H1 (cell line): ENCODE results near the gene WNT3A. TPM values are rescaled to one million over a fixed set of nuclear protein-coding genes. Genes with fewer than 3 reads are reported as not detected.

Experiments used
- CTCF ChIA-PET: fragments of 300-600 bp; sonication (Branson Sonifier 250); formaldehyde crosslinking; loops from one replicate; lab custom pipeline; 2021; ENCODE audit not compliant: partially characterized antibody; lab: Charles Lee
- POLR2A ChIA-PET: fragments of 300-600 bp; sonication (Branson Sonifier 250); formaldehyde crosslinking; loops from one replicate; lab custom pipeline; 2021; ENCODE audit warnings: inconsistent platforms; ENCODE audit not compliant: partially characterized antibody; lab: Charles Lee
- DNase-seq, 2 experiments: peaks; one replicate each; pipeline versions ENCODE4 v3.0.0 to v3.0.0-alpha.2; 2010 to 2022; ENCODE audit warnings: low spot score in 2 of 2, low read depth in 1 of 2, mixed read lengths in 1 of 2
- FAIRE-seq: peaks from 2 replicates; lab custom pipeline; 2011; peaks lifted over from hg19 to GRCh38; lab: Jason Lieb, UNC
- H2AFZ ChIP-seq: 2 replicates; pipeline ENCODE4 v1.8.1; 2012; ENCODE audit warnings: low read length, inconsistent platforms
- H2AK5ac ChIP-seq: 2 replicates; pipeline ENCODE4 v1.6.1; 2013; ENCODE audit warnings: low read depth, low read length
- H2BK120ac ChIP-seq: replicated peaks from 2 replicates; pipeline ENCODE3; 2013; ENCODE audit warnings: low read depth, low read length, inconsistent platforms
- H2BK12ac ChIP-seq: 2 replicates; pipeline ENCODE4 v1.6.1; 2013; ENCODE audit warnings: low read depth, low read length
- H2BK15ac ChIP-seq: 2 replicates; pipeline ENCODE4 v1.6.1; 2013; ENCODE audit warnings: low read length
- H2BK20ac ChIP-seq: 2 replicates; pipeline ENCODE4 v1.6.1; 2013; ENCODE audit warnings: low read length
- H2BK5ac ChIP-seq: 2 replicates; pipeline ENCODE4 v1.6.1; 2013; ENCODE audit warnings: low read depth, low read length
- H3K14ac ChIP-seq: 2 replicates; pipeline ENCODE4 v1.6.1; 2013; ENCODE audit warnings: inconsistent platforms; ENCODE audit not compliant: insufficient read length
- H3K18ac ChIP-seq: 2 replicates; pipeline ENCODE4 v1.6.1; 2013; ENCODE audit warnings: low read length; ENCODE audit errors: extremely low read depth
- H3K23ac ChIP-seq: 2 replicates; pipeline ENCODE4 v1.6.1; 2013; ENCODE audit warnings: inconsistent platforms; ENCODE audit not compliant: insufficient read length
- H3K23me2 ChIP-seq: 2 replicates; pipeline ENCODE4 v1.6.1; 2013; ENCODE audit warnings: low read depth, low read length
- H3K27ac ChIP-seq: 2 replicates; pipeline ENCODE4 v1.6.1; 2011; ENCODE audit warnings: low read depth, low read length, inconsistent platforms
- H3K27me3 ChIP-seq, 4 experiments: replicated peaks in 1 of 4; 1 replicate in 1 of 4; 2 replicates in 3 of 4; pipeline versions ENCODE4 v1.6.1 to v1.8.1; 2011 to 2013; ENCODE audit warnings: low read length in 3 of 4, mild to moderate bottlenecking in 3 of 4, inconsistent platforms in 2 of 4, mixed read lengths in 2 of 4, moderate library complexity in 1 of 4; ENCODE audit not compliant: control insufficient read depth in 3 of 4, insufficient read depth in 3 of 4; ENCODE audit errors: extremely low read depth in 1 of 4
- H3K36me3 ChIP-seq, 4 experiments: 2 replicates each; pipeline versions ENCODE4 v1.6.1 to v1.8.1; 2011 to 2013; ENCODE audit warnings: mild to moderate bottlenecking in 4 of 4, low read length in 3 of 4, moderate library complexity in 2 of 4, control low read depth in 1 of 4, inconsistent platforms in 1 of 4; ENCODE audit not compliant: insufficient read depth in 4 of 4, control insufficient read depth in 2 of 4
- H3K4ac ChIP-seq: replicated peaks from 2 replicates; pipeline ENCODE3; 2013; ENCODE audit warnings: low read length, low read depth, mixed read lengths, inconsistent platforms; ENCODE audit not compliant: insufficient read length
- H3K4me1 ChIP-seq, 4 experiments: replicated peaks in 1 of 4; 1 replicate in 1 of 4; 2 replicates in 3 of 4; pipeline versions ENCODE4 v1.6.1 to v1.8.1; 2011 to 2013; ENCODE audit warnings: low read length in 3 of 4, inconsistent platforms in 2 of 4, mixed read lengths in 1 of 4; ENCODE audit not compliant: insufficient read depth in 4 of 4, control insufficient read depth in 3 of 4
- H3K4me2 ChIP-seq, 2 experiments: 2 replicates each; pipeline versions ENCODE4 v1.6.1 to v1.8.1; 2011 to 2013; ENCODE audit warnings: low read depth in 2 of 2, low read length in 2 of 2, control low read depth in 1 of 2, inconsistent platforms in 1 of 2, mild to moderate bottlenecking in 1 of 2; ENCODE audit not compliant: insufficient read depth in 1 of 2
- H3K4me3 ChIP-seq, 4 experiments: fragments of 200-600, 300-600 bp in 1 of 4; sonication (generic), shearing (Covaris generic), sonication (Bioruptor Twin) in 1 of 4; 2 replicates each; pipeline versions ENCODE4 v1.5.1 to v1.8.1; 2011 to 2016; ENCODE audit warnings: low read length in 4 of 4, low read depth in 3 of 4, control low read depth in 2 of 4, inconsistent platforms in 2 of 4, mild to moderate bottlenecking in 2 of 4, mixed read lengths in 1 of 4, moderate library complexity in 1 of 4; ENCODE audit not compliant: insufficient read depth in 2 of 4; ENCODE audit errors: extremely low read depth in 1 of 4
- H3K56ac ChIP-seq: replicated peaks from 2 replicates; pipeline ENCODE3; 2013; ENCODE audit warnings: low read depth, mild to moderate bottlenecking, mixed read lengths, low read length, inconsistent platforms; ENCODE audit not compliant: insufficient read length
- H3K79me1 ChIP-seq: 2 replicates; pipeline ENCODE4 v1.6.1; 2013; ENCODE audit warnings: low read depth, low read length, control low read depth
- H3K79me2 ChIP-seq, 2 experiments: 2 replicates each; pipeline versions ENCODE4 v1.6.1 to v1.8.1; 2012 to 2013; ENCODE audit warnings: low read length in 2 of 2, mild to moderate bottlenecking in 2 of 2, inconsistent platforms in 1 of 2; ENCODE audit not compliant: insufficient read depth in 2 of 2, control insufficient read depth in 1 of 2
- H3K9ac ChIP-seq, 4 experiments: replicated peaks in 1 of 4; 1 replicate in 1 of 4; 2 replicates in 3 of 4; pipeline versions ENCODE4 v1.6.1 to v1.8.1; 2011 to 2013; ENCODE audit warnings: low read depth in 3 of 4, low read length in 3 of 4, control low read depth in 2 of 4, mild to moderate bottlenecking in 2 of 4, moderate library complexity in 2 of 4, inconsistent platforms in 1 of 4; ENCODE audit errors: extremely low read depth in 1 of 4
- H3K9me3 ChIP-seq, 2 experiments: 2 replicates each; pipeline versions ENCODE4 v1.6.1 to v1.8.1; 2012 to 2013; ENCODE audit warnings: mild to moderate bottlenecking in 2 of 2, moderate library complexity in 2 of 2, control low read depth in 1 of 2, inconsistent platforms in 1 of 2, low read depth in 1 of 2, low read length in 1 of 2, mixed read lengths in 1 of 2; ENCODE audit not compliant: insufficient read depth in 2 of 2
- H4K20me1 ChIP-seq, 2 experiments: replicated peaks in 1 of 2; 2 replicates each; pipeline versions ENCODE3 to v1.8.1; 2011 to 2013; ENCODE audit warnings: inconsistent platforms in 2 of 2, low read length in 2 of 2, mild to moderate bottlenecking in 1 of 2; ENCODE audit not compliant: insufficient read depth in 2 of 2, control insufficient read depth in 1 of 2
- H4K5ac ChIP-seq: 2 replicates; pipeline ENCODE4 v1.6.1; 2013; ENCODE audit warnings: low read length, low read depth, mixed read lengths, inconsistent platforms; ENCODE audit not compliant: insufficient read length
- H4K8ac ChIP-seq: 2 replicates; pipeline ENCODE4 v1.8.0; 2013; ENCODE audit warnings: mild to moderate bottlenecking, moderate library complexity, low read length, inconsistent platforms; ENCODE audit not compliant: insufficient read depth; ENCODE audit errors: extremely low read depth
- H4K91ac ChIP-seq: replicated peaks from 2 replicates; pipeline ENCODE3; 2013; ENCODE audit warnings: low read length, mixed read lengths, inconsistent platforms; ENCODE audit not compliant: insufficient read length
- BCL11A ChIP-seq, 2 experiments: IDR thresholded peaks; one replicate each; pipeline ENCODE4 v1.6.1; 2011; ENCODE audit warnings: low read depth in 2 of 2, low read length in 2 of 2, mild to moderate bottlenecking in 2 of 2
- CHD2 ChIP-seq: IDR thresholded peaks from 2 replicates; pipeline ENCODE4 v1.6.1; 2012; ENCODE audit warnings: low read length, improper control_type of control experiment
- POLR2AphosphoS5 ChIP-seq: IDR thresholded peaks from 2 replicates; pipeline ENCODE4 v1.6.1; 2011; ENCODE audit warnings: low read depth, low read length
- RBBP5 ChIP-seq: IDR thresholded peaks from 2 replicates; pipeline ENCODE4 v1.7.1; 2012; ENCODE audit warnings: low read depth, mild to moderate bottlenecking, inconsistent platforms, low read length, moderate library complexity, borderline replicate concordance
- TEAD4 ChIP-seq: IDR thresholded peaks from 2 replicates; pipeline ENCODE4 v1.6.1; 2012; ENCODE audit warnings: low read depth, low read length, inconsistent platforms, mixed read lengths
- WGBS, 2 experiments: shearing (Covaris generic) in 1 of 2; methylation state at CpG; one replicate each; pipeline versions ENCODE4 v1.1.6 to v1.1.7; 2013 to 2015; ENCODE audit warnings: low lambda C conversion rate in 2 of 2, mixed read lengths in 2 of 2, inconsistent platforms in 1 of 2, low coverage in 1 of 2, missing lambda C conversion rate in 1 of 2; ENCODE audit not compliant: insufficient replicate concordance in 2 of 2, insufficient coverage in 1 of 2, insufficient read length in 1 of 2; ENCODE audit errors: extremely low coverage in 1 of 2, missing lambda C conversion rate in 1 of 2; 5-methylcytosine and 5-hydroxymethylcytosine counted together
- polyA plus RNA-seq, 7 experiments: library from polyadenylated mRNA; depleted of rRNA in 3 of 7; stranded (reverse) in 5 of 7; unstranded in 2 of 7; fragments of >200 nt in 5 of 7; fragments of 200-250 nt in 2 of 7; gene quantifications; 1 replicate in 5 of 7; 2 replicates in 1 of 7; 4 replicates in 1 of 7; pipeline versions ENCODE4 v1.2.1 to v1.2.3, GENCODE V29; 2011 to 2013; ENCODE audit warnings: missing spikeins in 2 of 7, mixed read lengths in 2 of 7
- total RNA-seq: library from RNA; stranded (reverse); fragmentation: NEBNext Ultra II Directional; extraction: Animal tissue kit (Norgen Biotek cat#: 25700); gene quantifications from 2 replicates; pipeline ENCODE4 v1.2.1, GENCODE V29; 2021
- TF ChIP-seq, protein P1 (sequence below): IDR thresholded peaks from 2 replicates; pipeline ENCODE4 v1.6.1; 2012; ENCODE audit warnings: inconsistent platforms

WNT3A gene
- total and polyA plus RNA-seq, 2 of the 8 experiments (the other 6 are each of a cell fraction or from before 2014, with no cell fraction given), result 0.08 to 0.19 TPM

DNA sequence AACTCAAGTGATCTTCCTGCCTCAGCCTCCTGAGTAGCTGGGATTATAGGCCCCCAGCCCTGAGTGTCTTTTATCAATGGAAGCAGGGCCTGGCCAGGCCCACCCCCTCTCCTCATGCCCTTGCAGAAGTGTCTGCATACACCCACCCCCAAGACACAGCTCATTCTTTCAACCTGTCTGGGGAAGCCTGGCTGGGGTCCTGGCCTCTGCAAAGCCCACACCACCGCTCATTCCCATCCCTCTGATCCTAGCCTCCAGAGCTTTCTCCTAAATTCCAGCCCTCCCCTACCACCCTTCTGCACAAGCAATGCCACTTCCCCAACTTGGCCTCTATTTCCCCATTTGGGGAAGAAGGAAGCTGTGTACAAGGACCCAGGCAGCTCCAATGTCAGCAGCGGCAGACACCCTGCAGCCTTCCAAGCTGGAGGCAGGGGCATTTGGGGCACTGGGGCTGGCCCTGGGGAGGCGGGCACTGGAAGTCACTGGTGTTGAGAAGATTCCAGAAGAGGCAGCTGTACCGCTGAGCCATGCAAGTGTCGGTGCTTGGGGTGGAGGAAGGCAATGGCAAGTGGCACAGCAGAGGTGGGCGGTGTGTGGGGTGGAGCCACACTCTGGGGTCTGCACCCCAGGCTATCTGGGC lies 42.0 kb downstream of the WNT3A start:
- WGBS, 2 experiments, result 86% methylated on average over 6 of the region's 6 CpGs; no CpG with 5 or more reads in 1 of the 2 experiments
- Histone ChIP-seq H3K79me1 (no peaks in the 10 kb centered on the region), H3K27ac (no peak overlapping the region), H3K36me3 (no peaks in the 10 kb centered on the region), H4K91ac (no peak overlapping the region), H4K5ac (no peak overlapping the region), H4K20me1 (peaks cover 2 to 7% of the 10 kb centered on the region in 2 experiments), H3K4me3 (no peak overlapping the region), H2BK12ac (no peak overlapping the region), H3K27me3 (peaks cover 2 to 27% (median 14%) of the 10 kb centered on the region in 4 experiments; a peak in 5 of 7 replicates), H4K8ac (no peak overlapping the region), H3K9ac (no peak overlapping the region), H3K79me2 (no peaks in the 10 kb centered on the region), H3K56ac (no peak overlapping the region), H3K4me2 (no peak overlapping the region), H3K4me1 (peaks cover 0 to 11% (median 3%) of the 10 kb centered on the region in 4 experiments; a peak in 4 of 7 replicates), H2AFZ (no peak overlapping the region), H3K23ac (no peak overlapping the region), H2BK15ac (no peak overlapping the region), H3K14ac (no peak overlapping the region), H2BK5ac (no peak overlapping the region), H2BK120ac (no peak overlapping the region), H2AK5ac (no peak overlapping the region), H2BK20ac (no peak overlapping the region), H3K18ac (no peak overlapping the region), H3K4ac (no peak overlapping the region), H3K23me2 (peaks cover 7% of the 10 kb centered on the region; the same call in 1 of the 2 replicates), H3K9me3 (no peaks in the 10 kb centered on the region)
- FAIRE-seq, result no peak
- peak in 1 of 2 experiments; percentile 33 for DNase-seq
- CTCF ChIA-PET, result interaction anchor here (0.7 to 2.7 kb wide), 4 partner anchors 8 to 50 kb away, joined by 3 to 17 read pairs (median 6); no protein-coding TSS in a partner anchor
- POLR2A ChIA-PET, result interaction anchor here (0.6 to 1.3 kb wide), 2 partner anchors 10 to 81 kb away, joined by 3 to 4 read pairs; no protein-coding TSS in a partner anchor
- TF ChIP-seq TEAD4 (no peak), POLR2AphosphoS5 (no peak), RBBP5 (no peak), CHD2 (no peak), BCL11A (IDR thresholded peaks at IDR 0.05; ENCODE audit: low read depth in 2 of 2, low read length in 2 of 2) (no peak)
- TF ChIP-seq, protein P1, sequence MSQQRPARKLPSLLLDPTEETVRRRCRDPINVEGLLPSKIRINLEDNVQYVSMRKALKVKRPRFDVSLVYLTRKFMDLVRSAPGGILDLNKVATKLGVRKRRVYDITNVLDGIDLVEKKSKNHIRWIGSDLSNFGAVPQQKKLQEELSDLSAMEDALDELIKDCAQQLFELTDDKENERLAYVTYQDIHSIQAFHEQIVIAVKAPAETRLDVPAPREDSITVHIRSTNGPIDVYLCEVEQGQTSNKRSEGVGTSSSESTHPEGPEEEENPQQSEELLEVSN, result no peak
